LNCAP (cell line): ENCODE data around the gene GTSE1.

Experiments
- TF ChIP-seq, protein P1 (sequence below): fragments of 450-650 bp; IDR thresholded peaks from 2 replicates; pipeline ENCODE4 v1.5.1; 2017; ENCODE audit warnings: mild to moderate bottlenecking

GTSE1 gene

DNA sequence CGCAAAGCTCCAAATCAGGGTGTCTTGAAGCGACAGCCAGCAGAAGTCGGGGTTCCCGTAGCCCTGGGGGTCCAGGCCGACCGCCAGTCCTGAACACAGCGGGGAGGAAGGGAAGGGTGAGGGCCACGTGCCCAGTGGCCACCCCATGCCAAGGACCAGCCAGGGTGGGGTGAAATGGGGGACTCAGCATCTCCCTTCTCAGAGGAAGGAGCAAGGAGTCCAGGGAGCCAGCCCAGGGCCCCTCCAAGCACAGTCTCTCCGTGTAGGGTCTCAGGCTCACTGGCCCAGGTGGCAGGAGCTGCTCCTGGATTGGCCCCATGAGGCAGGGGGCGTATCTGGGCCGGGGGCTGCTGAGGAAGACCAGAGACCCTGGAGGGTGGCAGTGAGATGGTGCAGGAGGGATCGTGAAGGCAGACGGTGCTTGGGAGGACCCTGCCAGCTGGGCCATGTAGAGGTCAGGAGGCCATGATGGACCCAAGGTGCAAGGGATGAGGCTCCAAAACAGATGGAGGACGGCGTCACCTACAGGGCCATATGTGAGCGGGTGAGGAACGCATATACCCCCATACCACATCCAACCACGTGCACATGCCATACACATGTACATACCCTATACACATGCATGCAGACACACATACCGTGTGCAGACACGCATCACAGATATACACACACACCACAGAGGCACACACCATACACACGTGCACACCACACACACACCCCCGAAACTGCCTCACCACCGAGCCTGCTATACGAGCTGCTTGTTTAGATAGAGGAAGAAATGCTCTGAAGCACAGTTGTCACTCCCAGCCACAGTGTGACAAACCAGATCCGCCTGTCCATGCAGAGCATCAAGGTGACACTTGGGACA lies 73.3 kb downstream of the GTSE1 start:
- TF ChIP-seq, protein P1, sequence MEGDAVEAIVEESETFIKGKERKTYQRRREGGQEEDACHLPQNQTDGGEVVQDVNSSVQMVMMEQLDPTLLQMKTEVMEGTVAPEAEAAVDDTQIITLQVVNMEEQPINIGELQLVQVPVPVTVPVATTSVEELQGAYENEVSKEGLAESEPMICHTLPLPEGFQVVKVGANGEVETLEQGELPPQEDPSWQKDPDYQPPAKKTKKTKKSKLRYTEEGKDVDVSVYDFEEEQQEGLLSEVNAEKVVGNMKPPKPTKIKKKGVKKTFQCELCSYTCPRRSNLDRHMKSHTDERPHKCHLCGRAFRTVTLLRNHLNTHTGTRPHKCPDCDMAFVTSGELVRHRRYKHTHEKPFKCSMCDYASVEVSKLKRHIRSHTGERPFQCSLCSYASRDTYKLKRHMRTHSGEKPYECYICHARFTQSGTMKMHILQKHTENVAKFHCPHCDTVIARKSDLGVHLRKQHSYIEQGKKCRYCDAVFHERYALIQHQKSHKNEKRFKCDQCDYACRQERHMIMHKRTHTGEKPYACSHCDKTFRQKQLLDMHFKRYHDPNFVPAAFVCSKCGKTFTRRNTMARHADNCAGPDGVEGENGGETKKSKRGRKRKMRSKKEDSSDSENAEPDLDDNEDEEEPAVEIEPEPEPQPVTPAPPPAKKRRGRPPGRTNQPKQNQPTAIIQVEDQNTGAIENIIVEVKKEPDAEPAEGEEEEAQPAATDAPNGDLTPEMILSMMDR, result no peak

DNA sequence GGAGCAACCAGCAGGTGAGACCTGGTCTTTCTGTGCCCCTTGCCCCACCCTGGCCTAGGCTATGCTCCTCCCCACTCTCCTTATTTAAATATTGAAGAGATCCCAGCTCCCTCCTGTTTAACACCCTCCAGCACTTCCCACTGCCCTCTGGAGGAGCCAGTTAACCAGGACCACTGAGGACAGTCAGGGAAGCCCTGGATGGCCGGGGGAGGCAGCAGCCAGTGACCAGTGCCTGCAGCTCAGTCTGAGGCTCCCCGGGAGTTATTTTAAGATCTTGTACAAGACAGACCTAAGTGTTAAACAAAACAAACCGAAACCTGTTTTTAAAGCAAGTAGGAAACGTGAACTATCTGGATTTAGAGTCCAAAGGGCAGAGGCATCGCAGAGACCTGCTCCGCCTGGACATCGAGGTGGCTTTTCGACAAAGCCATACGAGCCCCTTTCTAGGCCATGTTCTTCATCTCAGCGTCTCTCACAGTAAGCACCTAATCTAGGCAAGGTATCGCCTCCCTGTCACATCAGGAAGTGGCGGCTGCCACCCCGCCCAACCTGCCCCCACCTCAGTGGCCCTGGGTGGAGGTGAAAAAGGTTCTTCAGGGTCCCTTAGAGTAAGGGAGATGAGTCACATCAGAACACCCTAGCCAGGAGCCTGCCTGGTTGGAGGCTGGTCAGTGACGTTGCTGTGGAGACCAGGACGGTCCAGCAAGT lies 74.1 kb downstream of the GTSE1 start:
- TF ChIP-seq, protein P1, result no peak

DNA sequence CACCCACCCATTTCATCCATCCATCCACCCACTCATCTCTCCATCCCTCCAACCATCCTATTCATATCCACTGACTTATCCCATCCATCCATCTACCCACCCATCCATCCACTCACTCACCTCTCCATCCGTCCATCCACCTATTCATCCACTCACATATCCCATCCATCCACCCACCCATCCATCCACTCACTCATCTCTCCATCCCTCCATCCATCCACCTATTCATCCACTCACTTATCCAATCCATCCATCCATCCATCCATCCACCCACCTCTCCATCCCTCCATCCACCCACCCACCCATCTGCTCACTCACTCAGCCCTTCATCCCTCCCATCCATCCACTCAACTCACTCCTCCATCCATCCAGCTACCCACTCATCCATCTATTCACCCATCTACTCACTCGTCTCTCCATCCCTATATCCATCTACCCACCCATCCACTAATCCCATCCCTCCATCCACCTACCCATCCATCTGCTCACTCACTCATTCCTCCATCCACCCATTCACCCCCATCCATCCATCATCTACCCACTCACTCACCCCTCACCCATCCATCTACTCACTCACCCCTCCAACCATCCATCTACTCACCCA lies 75.1 kb downstream of the GTSE1 start:
- TF ChIP-seq, protein P1, result no peak

DNA sequence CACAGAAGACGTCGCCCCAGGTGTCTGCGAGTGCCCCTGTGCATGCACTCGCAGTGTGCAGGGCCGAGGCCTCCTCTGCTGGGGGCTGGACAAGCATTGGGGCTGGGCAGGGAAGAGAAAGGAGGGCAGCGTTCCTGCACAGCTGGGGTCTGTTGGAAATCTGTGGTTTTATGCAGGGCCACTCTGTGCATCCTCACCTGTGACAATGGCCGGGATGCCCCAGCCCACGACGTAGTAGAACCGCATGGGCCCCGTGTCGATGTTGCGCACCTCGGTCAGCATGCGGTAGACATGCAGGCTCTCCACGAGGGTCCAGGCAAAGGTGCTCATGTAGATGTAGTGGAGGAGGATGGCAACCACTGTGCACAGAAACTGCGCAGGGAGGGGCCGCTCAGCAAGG lies 76.0 kb downstream of the GTSE1 start:
- TF ChIP-seq, protein P1, result no peak

DNA sequence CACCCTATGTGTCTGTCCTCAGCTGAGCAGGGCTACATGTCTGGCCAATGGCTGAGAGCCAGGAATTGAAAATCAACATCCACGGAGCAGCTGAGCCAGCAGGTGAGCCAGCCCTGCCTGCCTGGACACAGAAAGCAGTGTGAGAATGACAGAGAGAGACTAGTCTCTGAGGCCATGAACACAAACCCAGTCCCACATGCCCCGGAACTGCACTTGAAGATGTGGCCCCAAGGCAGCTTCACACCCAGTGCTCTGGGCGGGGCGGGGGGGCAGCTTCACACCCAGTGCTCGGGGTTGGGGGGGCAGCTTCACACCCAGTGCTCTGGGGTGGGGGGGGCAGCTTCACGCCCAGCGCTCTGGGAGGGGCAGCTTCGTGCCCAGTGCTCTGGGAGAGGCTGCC lies 76.5 kb downstream of the GTSE1 start:
- TF ChIP-seq, protein P1, result no peak

DNA sequence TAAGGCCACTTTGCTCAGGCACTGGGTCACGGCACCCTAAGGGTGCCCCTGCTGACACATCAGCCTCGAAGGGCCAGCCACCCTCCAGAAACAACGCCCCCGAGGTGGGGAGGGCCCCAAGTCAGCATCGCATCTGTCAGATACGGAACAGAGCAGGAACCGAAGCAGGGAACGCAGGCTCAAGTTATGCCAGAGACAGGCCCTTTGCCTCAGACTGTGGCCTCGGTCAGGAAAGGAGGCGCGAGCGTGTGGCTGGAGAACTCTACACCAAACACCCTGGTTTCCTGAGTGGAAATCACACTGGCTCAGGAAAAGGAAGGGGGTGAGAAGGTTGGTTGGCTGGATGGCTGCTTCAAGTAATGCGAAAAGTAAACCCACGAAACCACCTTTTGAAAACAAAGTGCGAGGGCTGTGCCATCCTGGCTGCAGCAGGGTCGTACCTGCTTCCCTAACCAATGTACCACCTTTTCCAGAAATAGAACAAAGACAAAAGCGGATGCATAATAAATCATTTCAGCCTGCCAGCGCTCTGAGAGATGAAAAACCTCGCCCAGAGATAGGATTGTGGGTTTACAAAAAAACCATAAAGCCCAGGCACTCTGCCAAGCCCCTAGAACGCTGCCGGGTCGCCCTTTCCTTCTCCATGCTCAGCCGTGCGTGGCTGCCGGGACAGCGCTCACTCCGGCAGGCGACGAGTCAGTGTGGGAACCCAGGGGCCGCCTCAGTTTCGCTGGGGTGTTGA lies 77.4 kb downstream of the GTSE1 start:
- TF ChIP-seq, protein P1, result no peak
